GM21619 (cell line): Measurements from ENCODE around the gene TMCC1.
"Not testable (repeated sequence)": the region's sequence is repeated elsewhere in the genome, so short reads cannot be mapped to it uniquely, and the experiment has no call there.

Experiments
- ATAC-seq: cut with Tn5 transposase; IDR thresholded peaks from one replicate; pipeline ENCODE4 v1.9.1; 2021; ENCODE audit not compliant: unreplicated experiment

The TMCC1 gene

GRCh38 chr3:129689036-129689435, 204.5 kb downstream of the TMCC1 start:
- ATAC-seq, result no peak

DNA sequence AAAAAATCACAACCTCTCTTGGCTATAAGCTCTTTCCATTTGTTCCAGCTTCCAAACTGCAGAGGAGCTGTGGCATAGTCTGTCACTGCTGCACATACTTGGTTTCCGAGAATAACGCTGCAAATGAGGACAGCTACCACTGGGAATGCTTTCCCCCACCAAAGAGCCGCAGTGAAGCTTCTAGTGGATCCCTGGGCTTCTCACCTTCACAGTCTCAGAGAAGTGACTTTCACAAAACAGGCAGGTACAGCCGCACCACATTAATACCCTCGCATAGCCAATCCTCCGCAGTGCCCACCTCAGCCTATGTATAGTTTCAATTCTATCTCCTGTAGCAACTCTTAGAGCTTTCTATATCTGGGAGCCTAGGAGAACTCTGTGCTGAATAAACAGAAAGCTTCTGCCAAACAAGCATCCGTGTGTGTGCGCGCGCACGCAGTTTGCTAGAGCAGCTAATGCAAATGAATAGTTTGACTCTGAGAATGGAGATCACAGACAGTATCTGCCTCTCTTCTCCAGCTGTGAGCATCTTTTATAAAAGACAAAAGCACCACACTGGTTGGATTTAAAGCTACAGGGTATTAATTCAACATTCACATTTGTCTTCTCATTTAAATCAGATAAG, 205.1 kb downstream of the TMCC1 start:
- no peak for ATAC-seq

DNA sequence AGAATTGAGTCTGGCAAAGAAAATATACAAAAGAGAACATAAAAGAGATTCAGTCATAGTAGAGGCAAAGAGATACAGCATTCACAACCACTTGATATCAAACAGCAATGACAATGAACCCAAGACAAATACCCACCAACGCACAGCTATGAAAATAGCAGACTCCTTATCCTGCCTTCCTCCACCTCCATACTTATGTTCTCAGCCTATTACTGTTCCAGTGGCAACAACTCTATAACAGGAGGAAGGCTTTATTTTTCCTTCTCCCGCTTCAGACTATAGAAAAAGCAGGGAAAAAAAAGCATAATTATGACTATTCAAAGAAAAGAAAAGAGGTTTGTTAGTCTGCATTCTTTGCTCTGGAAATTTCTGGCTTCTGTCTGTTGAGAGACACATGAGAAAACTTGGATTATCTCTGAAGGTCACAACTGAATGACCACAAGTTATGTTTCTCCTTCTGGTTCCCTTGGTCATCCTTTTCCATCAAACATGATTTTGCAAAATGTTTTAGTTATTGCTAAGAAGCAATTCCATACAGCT, 205.9 kb downstream of the TMCC1 start:
- ATAC-seq, result no peak

DNA sequence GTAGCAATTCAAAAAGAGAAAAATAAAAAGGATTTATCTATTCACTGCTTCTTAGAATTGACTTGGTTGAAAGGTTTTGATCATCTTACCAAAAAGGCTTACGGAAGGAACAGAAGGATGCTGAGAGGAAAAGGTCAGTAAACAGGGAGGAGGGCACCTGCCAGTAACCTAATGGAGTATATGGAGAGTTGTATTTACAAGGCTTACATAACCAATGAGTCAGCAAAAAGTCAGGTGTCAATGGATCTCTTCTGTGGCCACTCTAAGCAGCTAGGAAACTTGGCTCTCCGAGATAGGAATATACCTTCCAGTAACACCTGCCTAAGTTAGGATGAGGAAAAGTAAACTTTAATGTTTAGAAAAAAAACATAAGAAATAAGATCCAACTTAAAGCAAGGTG, 206.6 kb downstream of the TMCC1 start:
- no peak for ATAC-seq

- ATAC-seq, result no peak
Measured at GRCh38 chr3:129684270-129684669, 209.2 kb downstream of the TMCC1 start.

GRCh38 chr3:129683201-129683600, 210.3 kb downstream of the TMCC1 start:
- ATAC-seq, result no peak

DNA sequence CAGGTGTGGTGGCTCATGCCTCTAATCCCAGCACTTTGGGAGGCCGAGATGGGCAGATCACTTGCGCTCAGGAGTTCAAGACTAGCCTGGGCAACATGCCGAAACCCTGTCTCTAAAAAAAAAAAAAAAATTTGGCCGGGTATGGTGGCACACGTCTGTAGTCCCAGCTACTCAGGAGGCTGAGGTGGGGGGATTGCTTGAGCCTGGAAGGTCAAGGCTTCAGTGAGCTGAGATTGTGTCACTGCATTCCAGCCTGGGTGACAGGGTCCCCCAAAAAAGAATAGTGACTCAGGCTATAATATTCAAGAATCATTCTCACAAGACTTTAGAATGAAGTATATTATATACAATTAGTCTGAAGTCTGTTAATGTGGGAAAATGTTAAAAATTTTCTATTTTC, 216.5 kb downstream of the TMCC1 start:
- ATAC-seq, result no peak

- ATAC-seq, result not testable (repeated sequence)
Measured at GRCh38 chr3:129674798-129675123, 218.8 kb downstream of the TMCC1 start.

GRCh38 chr3:129673897-129674797, 219.4 kb downstream of the TMCC1 start:
- no peak for ATAC-seq

DNA sequence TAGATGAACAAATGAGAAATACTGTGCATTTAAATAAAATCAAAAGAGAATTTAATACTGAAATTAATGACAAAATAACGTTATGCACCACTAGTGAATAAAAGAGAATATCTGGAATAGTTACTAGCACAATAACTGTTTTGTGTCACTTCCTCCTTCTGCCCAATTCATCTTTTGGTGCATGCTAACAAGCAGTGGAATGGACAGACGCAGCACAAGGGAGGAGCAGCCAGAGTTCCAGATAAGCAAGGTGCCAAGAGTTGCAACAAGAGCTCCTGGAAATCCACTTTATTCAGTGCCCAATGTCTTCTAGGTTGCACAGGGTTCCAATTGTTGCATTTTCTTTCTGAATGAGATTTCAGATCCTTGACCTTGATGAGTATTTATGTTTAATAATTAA, 220.5 kb downstream of the TMCC1 start:
- no peak for ATAC-seq

GRCh38 chr3:129672412-129672811, 221.1 kb downstream of the TMCC1 start:
- peak; percentile 55 for ATAC-seq

GRCh38 chr3:129665024-129665768, 228.3 kb downstream of the TMCC1 start:
- ATAC-seq, result no peak

GRCh38 chr3:129663930-129664646, 229.4 kb downstream of the TMCC1 start:
- no peak for ATAC-seq

DNA sequence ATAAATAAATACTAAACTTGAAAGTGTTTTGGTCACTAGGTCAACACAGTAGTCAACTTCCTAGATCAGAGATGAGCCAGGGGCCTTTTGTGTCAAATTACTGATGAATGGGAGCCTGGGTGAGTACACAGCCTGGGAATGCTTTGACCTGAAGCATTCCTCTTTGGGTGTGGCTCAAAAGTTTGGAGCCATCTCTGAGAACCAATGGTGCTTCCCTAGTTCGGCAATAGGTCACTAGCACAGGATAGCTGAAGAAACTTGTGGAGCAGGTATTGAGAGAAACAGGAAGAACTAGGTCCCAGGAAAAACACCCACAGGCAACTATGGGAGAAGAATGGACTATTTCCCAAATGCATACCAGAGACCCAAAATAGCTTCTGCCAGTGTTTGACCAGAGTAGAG, 230.5 kb downstream of the TMCC1 start:
- no peak for ATAC-seq

DNA sequence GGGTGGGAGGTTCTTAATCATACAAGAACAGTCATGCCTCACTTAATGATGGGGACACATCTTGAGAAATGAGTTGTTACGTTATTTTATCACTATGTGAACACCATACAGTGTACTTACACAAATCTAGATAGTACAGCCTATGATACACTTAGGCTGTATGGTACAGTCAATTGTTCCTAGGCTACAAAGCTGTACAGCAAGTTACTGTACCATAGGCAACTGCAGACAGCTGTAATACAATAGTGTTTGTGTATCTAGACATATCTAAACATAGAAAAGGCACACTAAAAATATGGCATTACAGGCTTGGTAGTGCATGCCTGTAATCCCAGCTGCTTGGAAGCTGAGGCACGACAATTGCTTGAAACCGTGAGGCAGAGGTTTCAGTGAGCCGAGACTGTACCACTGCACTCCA, 231.3 kb downstream of the TMCC1 start:
- no peak for ATAC-seq

- ATAC-seq, result no peak
Measured at GRCh38 chr3:129661766-129662165, 231.7 kb downstream of the TMCC1 start.

DNA sequence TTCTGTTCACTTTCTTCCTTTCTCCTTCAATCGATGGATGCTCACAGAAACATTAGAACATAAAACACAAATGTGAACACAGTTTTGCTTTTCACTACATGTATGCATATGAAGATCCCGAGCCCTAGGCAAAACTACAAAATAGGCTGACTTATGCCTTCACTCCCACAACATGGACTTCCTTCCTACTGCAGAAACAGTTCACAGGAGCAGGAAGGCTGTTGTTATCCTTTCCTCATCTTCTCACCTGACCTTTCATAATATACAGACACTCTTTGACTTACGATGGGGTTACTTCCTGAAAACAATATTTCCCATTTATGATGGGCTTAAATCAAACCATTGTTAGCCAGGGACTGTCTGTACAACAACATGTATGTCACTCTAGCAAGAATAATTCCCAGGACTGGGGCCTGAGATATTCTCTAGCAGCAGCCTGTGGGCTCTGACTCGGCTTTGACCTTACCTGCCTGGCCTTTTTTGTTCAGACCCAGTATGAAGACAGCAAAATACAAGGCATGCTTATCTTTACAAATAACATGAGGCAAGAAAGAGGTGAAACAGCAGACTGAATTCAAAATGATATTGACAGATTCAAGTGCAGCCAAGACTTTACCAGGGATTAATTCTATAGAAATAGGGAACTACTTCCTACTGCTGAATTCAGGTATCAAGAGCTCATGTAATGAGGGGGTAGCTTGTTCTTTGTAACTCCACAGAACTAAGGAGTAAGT, 235.2 kb downstream of the TMCC1 start:
- no peak for ATAC-seq

- no peak for ATAC-seq
Measured at GRCh38 chr3:129657261-129658046, 236.1 kb downstream of the TMCC1 start.

DNA sequence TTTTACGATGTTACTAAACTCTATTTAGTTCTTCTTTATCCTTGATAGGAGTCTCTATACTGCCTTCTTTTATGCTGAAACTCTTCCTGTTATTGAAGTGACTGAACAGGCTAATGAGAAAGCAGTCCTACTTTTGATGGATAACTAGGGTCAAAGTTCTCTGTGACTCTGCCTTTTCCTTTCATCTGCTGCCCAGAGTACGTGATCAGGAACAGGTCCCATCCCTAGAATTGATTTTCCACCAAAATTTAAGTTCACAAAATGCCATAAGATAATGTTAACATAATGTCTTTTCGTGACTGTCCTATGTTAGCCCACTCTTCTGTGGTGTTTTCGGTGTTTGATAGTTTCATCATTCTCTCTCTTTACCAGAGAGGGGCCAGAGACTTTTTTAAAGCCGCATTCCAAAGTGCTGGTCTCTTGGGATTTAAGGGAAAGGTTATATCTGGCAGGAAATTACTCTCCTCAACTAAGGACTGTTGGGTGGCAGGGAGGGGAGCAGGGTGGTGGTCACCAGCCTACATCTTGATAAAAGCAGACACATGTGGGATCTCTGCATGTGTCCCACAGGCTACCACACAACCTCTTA, 236.8 kb downstream of the TMCC1 start:
- ATAC-seq, result no peak
